K562 (cell line): ENCODE results near the gene ELOVL5. TPM values are rescaled to one million over a fixed set of nuclear protein-coding genes. Genes with fewer than 3 reads are reported as not detected.

Experiments used
- ATF4 ChIP-seq: fragments of 450-650 bp; formaldehyde crosslinking; IDR thresholded peaks from 2 replicates; pipeline ENCODE4 v1.4.0; 2022; ENCODE audit warnings: mild to moderate bottlenecking, moderate library complexity
- CREB1 ChIP-seq, 2 experiments: sonication (generic) in 1 of 2; formaldehyde crosslinking in 1 of 2; IDR thresholded peaks; 2 replicates each; pipeline versions ENCODE4 v1.6.1 to v1.8.0; 2012 to 2022; ENCODE audit warnings: inconsistent platforms in 1 of 2, mild to moderate bottlenecking in 1 of 2, missing genetic modification reagents in 1 of 2, moderate library complexity in 1 of 2
- DACH1 ChIP-seq: fragments of 450-650 bp; IDR thresholded peaks from 2 replicates; pipeline ENCODE4 v1.6.1; 2018; ENCODE audit not compliant: partially characterized antibody
- DMBX1 ChIP-seq: fragments of 250-450 bp; sonication (Bioruptor Pico); IDR thresholded peaks from 2 replicates; pipeline ENCODE4 v1.8.0; 2022; ENCODE audit warnings: inconsistent platforms, mild to moderate bottlenecking, moderate library complexity, borderline replicate concordance
- HDAC2 ChIP-seq: fragments of 450-650 bp; IDR thresholded peaks from 2 replicates; pipeline ENCODE4 v1.6.1; 2016; ENCODE audit warnings: mild to moderate bottlenecking
- HNRNPH1 ChIP-seq: fragments of 200-400 bp; formaldehyde crosslinking; optimal IDR thresholded peaks from 2 replicates; pipeline ENCODE3; 2017; ENCODE audit warnings: low read depth, mild to moderate bottlenecking, low read length, moderate library complexity
- HNRNPLL ChIP-seq: fragments of 200-400 bp; formaldehyde crosslinking; IDR thresholded peaks from 2 replicates; pipeline ENCODE4 v1.6.1; 2017; ENCODE audit warnings: low read length, low read depth, mild to moderate bottlenecking; ENCODE audit not compliant: poor library complexity, severe bottlenecking
- JUND ChIP-seq, 2 experiments: IDR thresholded peaks; 2 replicates in 1 of 2; 3 replicates in 1 of 2; pipeline ENCODE4 v1.6.1; 2011; ENCODE audit warnings: borderline replicate concordance in 2 of 2, low read depth in 2 of 2, low read length in 2 of 2, improper control_type of control experiment in 1 of 2, missing biosample characterization in 1 of 2, missing genetic modification characterization in 1 of 2, missing genetic modification reagents in 1 of 2
- KLF16 ChIP-seq: IDR thresholded peaks from 2 replicates; pipeline ENCODE4 v1.6.1; 2016; ENCODE audit warnings: antibody characterized with exemption
- L3MBTL2 ChIP-seq: fragments of 450-650 bp; IDR thresholded peaks from 2 replicates; pipeline ENCODE4 v1.6.1; 2016; ENCODE audit warnings: mild to moderate bottlenecking, moderate library complexity
- MCM7 ChIP-seq, 2 experiments: fragments of 450-650 bp; IDR thresholded peaks; 2 replicates each; pipeline ENCODE4 v1.6.1; 2016 to 2018
- NEUROD1 ChIP-seq: fragments of 150-350 bp; IDR thresholded peaks from 2 replicates; pipeline ENCODE4 v1.6.1; 2014; ENCODE audit warnings: borderline replicate concordance, low read length, low read depth; ENCODE audit not compliant: partially characterized antibody
- PML ChIP-seq: IDR thresholded peaks from 2 replicates; pipeline ENCODE4 v1.6.1; 2012; ENCODE audit warnings: low read length, inconsistent platforms
- POLR2AphosphoS5 ChIP-seq: IDR thresholded peaks from 2 replicates; pipeline ENCODE4 v1.6.1; 2011; ENCODE audit warnings: mild to moderate bottlenecking, low read depth, low read length, moderate library complexity; ENCODE audit not compliant: control insufficient read depth, insufficient read depth
- TAL1 ChIP-seq: fragments of 450-650 bp; IDR thresholded peaks from 2 replicates; pipeline ENCODE4 v1.6.1; 2016; ENCODE audit warnings: mild to moderate bottlenecking
- TBL1XR1 ChIP-seq, 2 experiments: IDR thresholded peaks; 2 replicates each; pipeline ENCODE4 v1.6.1; 2012; ENCODE audit warnings: improper control_type of control experiment in 2 of 2, low read length in 2 of 2, mild to moderate bottlenecking in 1 of 2
- TCF3 ChIP-seq: sonication (generic); formaldehyde crosslinking; IDR thresholded peaks from 2 replicates; pipeline ENCODE4 v1.4.0; 2020; ENCODE audit warnings: mild to moderate bottlenecking, missing genetic modification reagents
- TRIM24 ChIP-seq, 2 experiments: fragments of 450-650 bp; IDR thresholded peaks; 2 replicates each; pipeline ENCODE4 v1.6.1; 2016
- ZBTB17 ChIP-seq: fragments of 450-650 bp; formaldehyde crosslinking; IDR thresholded peaks from 2 replicates; pipeline ENCODE4 v1.4.0; 2020; ENCODE audit warnings: mild to moderate bottlenecking
- ZBTB34 ChIP-seq: fragments of 250-450 bp; sonication (Bioruptor Pico); IDR thresholded peaks from 2 replicates; pipeline ENCODE4 v1.8.0; 2021; ENCODE audit warnings: mild to moderate bottlenecking, moderate library complexity
- ZNF354B ChIP-seq: fragments of 250-450 bp; sonication (Bioruptor Pico); IDR thresholded peaks from 2 replicates; pipeline ENCODE4 v1.4.0; 2020
- ZNF41 ChIP-seq: fragments of 250-450 bp; sonication (Bioruptor Pico); conservative IDR thresholded peaks from 2 replicates; pipeline ENCODE4 v1.4.0; 2020; ENCODE audit warnings: mild to moderate bottlenecking
- ZNF431 ChIP-seq: sonication (generic); formaldehyde crosslinking; IDR thresholded peaks from 2 replicates; pipeline ENCODE4 v1.8.0; 2022; ENCODE audit warnings: mild to moderate bottlenecking, missing genetic modification reagents
- ZNF785 ChIP-seq: fragments of 250-450 bp; sonication (Bioruptor Pico); IDR thresholded peaks from 2 replicates; pipeline ENCODE4 v1.4.0; 2020; ENCODE audit warnings: mild to moderate bottlenecking
- ZSCAN29 ChIP-seq: fragments of 450-650 bp; IDR thresholded peaks from 2 replicates; pipeline ENCODE4 v1.6.1; 2017
- ZZZ3 ChIP-seq: fragments of 450-650 bp; IDR thresholded peaks from 2 replicates; pipeline ENCODE4 v1.6.1; 2016; ENCODE audit warnings: antibody characterized with exemption, mild to moderate bottlenecking, moderate library complexity
- polyA plus RNA-seq, 8 experiments: library from polyadenylated mRNA; depleted of rRNA in 4 of 8; stranded (reverse) in 5 of 8; unstranded in 3 of 8; fragments of >200 nt; fragmentation: Nextera tagmentation in 2 of 8; fragmentation: Illumina TruSeq in 1 of 8; extraction: Ambion mirVana in 2 of 8; extraction: Trizol in 1 of 8; gene quantifications; 2 replicates each; pipeline versions ENCODE4 v1.2.1 to v1.2.3, GENCODE V29; 2011 to 2014; ENCODE audit warnings: inconsistent platforms in 1 of 8, missing spikeins in 1 of 8
- total RNA-seq, 7 experiments: library from RNA; depleted of rRNA in 6 of 7; stranded (reverse); fragments of >200 nt in 6 of 7; fragmentation: Illumina TruSeq in 2 of 7; extraction: Trizol in 2 of 7; gene quantifications; 2 replicates each; pipeline versions ENCODE4 v1.2.1 to v1.2.3, GENCODE V29; 2011 to 2021; ENCODE audit warnings: low replicate concordance in 1 of 7

ELOVL5 gene
- total and polyA plus RNA-seq, 9 of the 15 experiments (the other 6 are each of a cell fraction or from before 2014, with no cell fraction given), result 70.6 to 245 (median 132) TPM

GRCh38 chr6:53309059-53309900 lies 39.5 kb downstream of the ELOVL5 start (continued):
- no peak for TF ChIP-seq HNRNPLL
- peak; percentile 49; the same call in 1 of the 2 replicates for TF ChIP-seq POLR2AphosphoS5
- TF ChIP-seq TBL1XR1 (IDR thresholded peaks at IDR 0.05; ENCODE audit: low read length in 2 of 2), result 0 out of 4 replicates have a peak, but pooled peaks of 1 of the 2 experiments have one; percentile 37
- no peak for TF ChIP-seq ZBTB34 (CRISPR knock-in tag)
- TF ChIP-seq CREB1 (IDR thresholded peaks at IDR 0.05), result no peak
- no peak for TF ChIP-seq CREB1 (CRISPR knock-in tag; IDR thresholded peaks at IDR 0.05)
- TF ChIP-seq ZNF354B (CRISPR knock-in tag), result no peak
- no peak for TF ChIP-seq ZNF785 (CRISPR knock-in tag)
- TF ChIP-seq ATF4, result no peak
- no peak for TF ChIP-seq ZSCAN29
- no peak for TF ChIP-seq ZNF431 (CRISPR knock-in tag)
- no peak for TF ChIP-seq NEUROD1
- TF ChIP-seq PML, result 0 out of 2 replicates have a peak, but pooled peaks have one; percentile 30
- TF ChIP-seq TAL1, result peak; percentile 54; the same call in 1 of the 2 replicates
- 0 out of 2 replicates have a peak, but pooled peaks have one; percentile 17 for TF ChIP-seq DMBX1 (CRISPR knock-in tag)
- TF ChIP-seq ZZZ3, result no peak
- TF ChIP-seq MCM7 (IDR thresholded peaks at IDR 0.05), result no peak
- TF ChIP-seq ZNF41 (CRISPR knock-in tag), result no peak
- TF ChIP-seq KLF16, result peak; percentile 66; the same call in 1 of the 2 replicates
- peak; percentile 79 for TF ChIP-seq TCF3 (CRISPR knock-in tag)
- TF ChIP-seq TRIM24 (IDR thresholded peaks at IDR 0.05), result peak in 1 of 2 experiments; percentile 53; a peak in 1 of 4 replicates
- TF ChIP-seq L3MBTL2, result no peak
- TF ChIP-seq ZBTB17 (CRISPR knock-in tag), result 0 out of 2 replicates have a peak, but pooled peaks have one; percentile 24
- peak; percentile 4; the same call in 1 of the 2 replicates for TF ChIP-seq JUND (IDR thresholded peaks at IDR 0.05; ENCODE audit: borderline replicate concordance, low read depth, low read length)
- TF ChIP-seq JUND (tag; IDR thresholded peaks at IDR 0.05; ENCODE audit: borderline replicate concordance, low read depth, low read length), result no peak
- TF ChIP-seq DACH1, result peak; percentile 65
- peak; percentile 55; the same call in 1 of the 2 replicates for TF ChIP-seq HDAC2
- no peak for TF ChIP-seq HNRNPH1
